Measurements from ENCODE around the gene MAST3.

The MAST3 gene

GRCh38 chr19:18176367-18177310 lies 79.1 kb downstream of the MAST3 start:
- no peak for DNase-seq (ENCODE audit: low read depth)
- TF ChIP-seq, protein P1, sequence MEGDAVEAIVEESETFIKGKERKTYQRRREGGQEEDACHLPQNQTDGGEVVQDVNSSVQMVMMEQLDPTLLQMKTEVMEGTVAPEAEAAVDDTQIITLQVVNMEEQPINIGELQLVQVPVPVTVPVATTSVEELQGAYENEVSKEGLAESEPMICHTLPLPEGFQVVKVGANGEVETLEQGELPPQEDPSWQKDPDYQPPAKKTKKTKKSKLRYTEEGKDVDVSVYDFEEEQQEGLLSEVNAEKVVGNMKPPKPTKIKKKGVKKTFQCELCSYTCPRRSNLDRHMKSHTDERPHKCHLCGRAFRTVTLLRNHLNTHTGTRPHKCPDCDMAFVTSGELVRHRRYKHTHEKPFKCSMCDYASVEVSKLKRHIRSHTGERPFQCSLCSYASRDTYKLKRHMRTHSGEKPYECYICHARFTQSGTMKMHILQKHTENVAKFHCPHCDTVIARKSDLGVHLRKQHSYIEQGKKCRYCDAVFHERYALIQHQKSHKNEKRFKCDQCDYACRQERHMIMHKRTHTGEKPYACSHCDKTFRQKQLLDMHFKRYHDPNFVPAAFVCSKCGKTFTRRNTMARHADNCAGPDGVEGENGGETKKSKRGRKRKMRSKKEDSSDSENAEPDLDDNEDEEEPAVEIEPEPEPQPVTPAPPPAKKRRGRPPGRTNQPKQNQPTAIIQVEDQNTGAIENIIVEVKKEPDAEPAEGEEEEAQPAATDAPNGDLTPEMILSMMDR (IDR thresholded peaks at IDR 0.05; ENCODE audit: insufficient read depth, low read depth, low read length, missing control alignments), result no peak
- 0 out of 2 replicates have a peak overlapping the region, but pooled peaks have one; percentile 16 for H3K4me3 ChIP-seq (ENCODE audit: low read depth, low read length)

DNA sequence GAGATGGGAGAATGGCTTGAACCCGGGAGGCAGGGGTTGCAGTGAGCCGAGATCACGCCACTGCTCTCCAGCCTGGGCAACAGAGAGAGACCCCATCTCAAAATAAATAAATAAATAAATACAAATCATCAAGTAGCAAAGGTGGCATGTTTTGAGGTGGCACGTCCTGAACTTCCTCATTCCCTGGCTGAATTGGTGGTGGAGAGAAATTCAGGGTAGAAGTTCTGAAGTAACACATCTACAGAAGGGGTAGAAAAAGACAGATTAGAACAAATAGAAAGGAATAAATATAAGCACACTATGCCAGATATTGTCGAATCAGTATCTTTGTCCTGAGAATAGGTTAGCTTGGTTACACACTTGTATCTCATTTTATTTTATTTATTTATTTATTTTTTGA lies 82.4 kb downstream of the MAST3 start:
- DNase-seq (ENCODE audit: low read depth), result no peak
- TF ChIP-seq, protein P1 (IDR thresholded peaks at IDR 0.05; ENCODE audit: insufficient read depth, low read depth, low read length, missing control alignments), result no peak
- no peak overlapping the region for H3K4me3 ChIP-seq (ENCODE audit: low read depth, low read length)

GRCh38 chr19:18183529-18183928 lies 86.0 kb downstream of the MAST3 start:
- H3K4me3 ChIP-seq (ENCODE audit: low read depth, low read length), result no peak overlapping the region
- no peak for DNase-seq (ENCODE audit: low read depth)
- TF ChIP-seq, protein P1 (IDR thresholded peaks at IDR 0.05; ENCODE audit: insufficient read depth, low read depth, low read length, missing control alignments), result no peak

DNA sequence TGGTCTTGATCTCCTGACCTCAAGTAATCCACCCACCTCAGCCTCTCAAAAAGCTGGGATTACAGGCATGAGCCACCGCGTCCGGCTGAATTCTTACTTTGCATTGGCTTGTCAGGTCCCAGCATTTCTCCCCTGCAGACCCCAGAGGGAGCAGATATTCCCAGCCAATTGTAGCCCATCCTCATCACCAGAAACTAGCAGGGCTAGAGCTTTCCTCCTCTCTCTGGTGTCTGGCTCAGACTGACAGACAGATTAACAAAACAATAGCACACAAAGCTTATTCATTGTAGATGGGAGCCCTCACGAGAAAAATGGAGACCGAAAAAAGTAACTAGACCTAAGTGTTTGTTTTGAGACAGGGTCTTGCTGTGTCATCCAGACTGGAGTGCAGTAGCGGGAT lies 88.0 kb downstream of the MAST3 start:
- no peak for DNase-seq (ENCODE audit: low read depth)
- TF ChIP-seq, protein P1 (IDR thresholded peaks at IDR 0.05; ENCODE audit: insufficient read depth, low read depth, low read length, missing control alignments), result no peak
- H3K4me3 ChIP-seq (ENCODE audit: low read depth, low read length), result no peak overlapping the region

DNA sequence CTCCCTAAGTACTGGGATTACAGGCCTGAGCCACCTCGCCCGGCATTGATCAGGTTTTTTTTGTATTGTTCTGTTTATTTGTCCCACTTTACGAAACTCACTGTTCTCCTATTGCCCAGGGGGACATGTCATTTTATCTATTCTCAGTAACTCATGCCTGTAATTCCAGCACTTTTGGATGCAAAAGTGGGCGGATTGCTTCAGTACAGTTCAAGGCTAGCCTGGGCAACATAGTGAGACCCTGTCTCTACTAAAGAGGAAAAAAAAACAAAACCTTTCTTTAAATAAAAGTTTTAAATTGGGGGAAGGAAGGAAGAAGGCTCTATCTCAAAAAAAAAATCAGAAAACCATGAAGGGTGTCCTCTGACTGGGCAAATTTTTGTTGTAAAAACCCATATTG lies 92.7 kb downstream of the MAST3 start:
- H3K4me3 ChIP-seq (ENCODE audit: low read depth, low read length), result no peak overlapping the region
- DNase-seq (ENCODE audit: low read depth), result no peak
- TF ChIP-seq, protein P1 (IDR thresholded peaks at IDR 0.05; ENCODE audit: insufficient read depth, low read depth, low read length, missing control alignments), result no peak

DNA sequence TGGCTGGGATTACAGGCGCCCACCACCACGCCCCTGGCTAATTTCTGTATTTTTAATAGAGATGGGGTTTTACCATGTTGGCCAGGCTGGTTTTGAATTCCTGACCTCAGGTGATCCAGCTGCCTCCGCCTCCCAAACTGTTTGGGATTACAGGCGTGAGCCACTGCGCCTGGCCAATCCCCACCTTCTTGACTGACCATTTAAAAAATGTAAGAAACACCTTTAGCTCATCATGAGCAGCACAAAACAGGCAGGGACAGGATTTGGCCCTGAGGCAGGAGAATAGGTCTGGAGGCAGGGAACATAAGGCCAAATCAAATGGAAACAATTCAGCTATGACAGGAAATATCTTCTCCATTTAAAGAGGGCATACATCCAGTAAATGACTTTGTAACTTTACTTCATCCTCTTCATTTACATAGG lies 94.1 kb downstream of the MAST3 start:
- no peak for DNase-seq (ENCODE audit: low read depth)
- TF ChIP-seq, protein P1 (IDR thresholded peaks at IDR 0.05; ENCODE audit: insufficient read depth, low read depth, low read length, missing control alignments), result no peak
- H3K4me3 ChIP-seq (ENCODE audit: low read depth, low read length), result peak overlapping the region; percentile 71; the same call in 1 of the 2 replicates

Data from GM12865 (cell line).